ENCODE results near the gene MSANTD3. TPM values are rescaled to one million over a fixed set of nuclear protein-coding genes. Genes with fewer than 3 reads are reported as not detected.

Gene MSANTD3
- total and polyA plus RNA-seq, 2 experiments from 2014 or later, result 19.7 to 34.5 TPM

- no peak for ATAC-seq
- H3K4me1 Mint-ChIP-seq, result peaks cover 16% of the 10 kb centered on the region
These were observed 38.3 kb downstream of the MSANTD3 start for GRCh38 chr9:100465274-100465673.

GRCh38 chr9:100465761-100466160 is 38.8 kb downstream of the MSANTD3 start:
- Histone ChIP-seq H3K36me3 (ENCODE audit: insufficient read depth) (no peaks in the 10 kb centered on the region), H2AFZ (no peak overlapping the region), H4K20me1 (replicated peaks; ENCODE audit: insufficient read depth) (no peaks in the 10 kb centered on the region), H3K9me2 (ENCODE audit: insufficient read depth) (no peaks in the 10 kb centered on the region), H3K4me3 (no peak overlapping the region), H3F3A (replicated peaks; ENCODE audit: low read depth) (no peaks in the 10 kb centered on the region), H3K79me2 (replicated peaks; ENCODE audit: insufficient read depth) (no peaks in the 10 kb centered on the region), H3K4me2 (no peak overlapping the region), H3K27ac (ENCODE audit: low read depth) (no peak overlapping the region), H3K27me3 (ENCODE audit: insufficient read depth) (no peaks in the 10 kb centered on the region), H3K4me1 (ENCODE audit: insufficient read depth) (peaks cover 6% of the 10 kb centered on the region; the same call in 1 of the 2 replicates)
- Mint-ChIP-seq H3K27ac (no peak overlapping the region), H3K9me3 (no peaks in the 10 kb centered on the region), H3K36me3 (ENCODE audit: low read depth) (no peaks in the 10 kb centered on the region), H3K4me1 (peaks cover 16% of the 10 kb centered on the region), H3K27me3 (ENCODE audit: insufficient read depth, low read depth, poor library complexity) (peaks cover 3% of the 10 kb centered on the region), H3K4me3 (no peak overlapping the region)
- no peak for ATAC-seq
- no peak for DNase-seq (ENCODE audit: low spot score)
- no peak for TF ChIP-seq STAT1 (IDR thresholded peaks at IDR 0.05; ENCODE audit: unreplicated experiment)
- TF ChIP-seq ETS1 (IDR thresholded peaks at IDR 0.05), result no peak
- TF ChIP-seq ZNF331 (CRISPR knock-in tag; IDR thresholded peaks at IDR 0.05; ENCODE audit: low read depth), result no peak
- no peak for TF ChIP-seq JUNB (IDR thresholded peaks at IDR 0.05; ENCODE audit: unreplicated experiment)
- TF ChIP-seq REST (IDR thresholded peaks at IDR 0.05; ENCODE audit: unreplicated experiment), result no peak
- no peak for TF ChIP-seq NANOG (IDR thresholded peaks at IDR 0.05; ENCODE audit: borderline replicate concordance)
- TF ChIP-seq ZNF114 (CRISPR knock-in tag; IDR thresholded peaks at IDR 0.05), result no peak
- TF ChIP-seq POLR2AphosphoS5 (IDR thresholded peaks at IDR 0.05; ENCODE audit: low read depth), result no peak
- TF ChIP-seq, protein P1, sequence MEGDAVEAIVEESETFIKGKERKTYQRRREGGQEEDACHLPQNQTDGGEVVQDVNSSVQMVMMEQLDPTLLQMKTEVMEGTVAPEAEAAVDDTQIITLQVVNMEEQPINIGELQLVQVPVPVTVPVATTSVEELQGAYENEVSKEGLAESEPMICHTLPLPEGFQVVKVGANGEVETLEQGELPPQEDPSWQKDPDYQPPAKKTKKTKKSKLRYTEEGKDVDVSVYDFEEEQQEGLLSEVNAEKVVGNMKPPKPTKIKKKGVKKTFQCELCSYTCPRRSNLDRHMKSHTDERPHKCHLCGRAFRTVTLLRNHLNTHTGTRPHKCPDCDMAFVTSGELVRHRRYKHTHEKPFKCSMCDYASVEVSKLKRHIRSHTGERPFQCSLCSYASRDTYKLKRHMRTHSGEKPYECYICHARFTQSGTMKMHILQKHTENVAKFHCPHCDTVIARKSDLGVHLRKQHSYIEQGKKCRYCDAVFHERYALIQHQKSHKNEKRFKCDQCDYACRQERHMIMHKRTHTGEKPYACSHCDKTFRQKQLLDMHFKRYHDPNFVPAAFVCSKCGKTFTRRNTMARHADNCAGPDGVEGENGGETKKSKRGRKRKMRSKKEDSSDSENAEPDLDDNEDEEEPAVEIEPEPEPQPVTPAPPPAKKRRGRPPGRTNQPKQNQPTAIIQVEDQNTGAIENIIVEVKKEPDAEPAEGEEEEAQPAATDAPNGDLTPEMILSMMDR (conservative IDR thresholded peaks at IDR 0.05; ENCODE audit: low read depth in 2 of 2), result no peak

More at GRCh38 chr9:100465274-100465673, 38.3 kb downstream of the MSANTD3 start:
- Mint-ChIP-seq H3K9me3 (no peaks in the 10 kb centered on the region), H3K27ac (no peak overlapping the region), H3K27me3 (ENCODE audit: insufficient read depth, low read depth, poor library complexity) (peaks cover 3% of the 10 kb centered on the region), H3K4me3 (no peak overlapping the region), H3K36me3 (ENCODE audit: low read depth) (no peaks in the 10 kb centered on the region)
- no peak overlapping the region for H2AFZ ChIP-seq
- H3F3A ChIP-seq (replicated peaks; ENCODE audit: low read depth), result no peaks in the 10 kb centered on the region
- TF ChIP-seq ZNF331 (CRISPR knock-in tag; IDR thresholded peaks at IDR 0.05; ENCODE audit: low read depth), result no peak
- TF ChIP-seq, protein P1 (conservative IDR thresholded peaks at IDR 0.05; ENCODE audit: low read depth in 2 of 2), result no peak
- no peak for TF ChIP-seq EZH2 (IDR thresholded peaks at IDR 0.05; ENCODE audit: low read depth, unreplicated experiment)
- TF ChIP-seq STAT1 (IDR thresholded peaks at IDR 0.05; ENCODE audit: unreplicated experiment), result no peak
- TF ChIP-seq ZNF114 (CRISPR knock-in tag; IDR thresholded peaks at IDR 0.05), result no peak
- TF ChIP-seq JUNB (IDR thresholded peaks at IDR 0.05; ENCODE audit: unreplicated experiment), result no peak
- no peak for TF ChIP-seq NANOG (IDR thresholded peaks at IDR 0.05; ENCODE audit: borderline replicate concordance)
- no peak for TF ChIP-seq CREB1 (CRISPR knock-in tag; IDR thresholded peaks at IDR 0.05; ENCODE audit: low read depth)
- H3K27me3 ChIP-seq (ENCODE audit: insufficient read depth), result no peaks in the 10 kb centered on the region
- H3K36me3 ChIP-seq (ENCODE audit: insufficient read depth), result no peaks in the 10 kb centered on the region
- H3K4me1 ChIP-seq (ENCODE audit: insufficient read depth), result peaks cover 6% of the 10 kb centered on the region; the same call in 1 of the 2 replicates
- no peak overlapping the region for H3K27ac ChIP-seq (ENCODE audit: low read depth)
- H4K20me1 ChIP-seq (replicated peaks; ENCODE audit: insufficient read depth), result no peaks in the 10 kb centered on the region
- H3K79me2 ChIP-seq (replicated peaks; ENCODE audit: insufficient read depth), result no peaks in the 10 kb centered on the region
- H3K4me2 ChIP-seq, result no peak overlapping the region
- DNase-seq (ENCODE audit: low spot score), result no peak
- no peaks in the 10 kb centered on the region for H3K9me2 ChIP-seq (ENCODE audit: insufficient read depth)
- H3K4me3 ChIP-seq, result no peak overlapping the region

Measured in GM23338 (cell line).